Pancreas (tissue), 10 donors: ENCODE measurements around the gene DNAH12. TPM values are rescaled to one million over a fixed set of nuclear protein-coding genes. Genes with fewer than 3 reads are reported as not detected.

Source experiments
- ATAC-seq, 4 donors: fragments of 200-7000 bp; cut with Tn5 transposase; one replicate each; pipeline versions ENCODE4 v1.8.0 to v1.9.1; 2020; ENCODE audit warnings: mild to moderate bottlenecking in 4 of 4, moderate library complexity in 4 of 4
- DNase-seq, 6 donors: peaks; one replicate each; pipeline ENCODE4 v3.0.0-alpha.2; 2020
- FAIRE-seq: peaks from 2 replicates; lab custom pipeline; 2012; peaks lifted over from hg19 to GRCh38; lab: Jason Lieb, UNC
- H3K27ac ChIP-seq, 4 donors: fragments of 200-600 bp; sonication (generic); 1 replicate in 3 of 4; 2 replicates in 1 of 4; pipeline versions ENCODE4 v1.5.0 to v1.8.0; 2020
- H3K27me3 ChIP-seq, 4 donors: fragments of 200-600 bp; one replicate each; pipeline ENCODE4 v1.8.0; 2021
- H3K36me3 ChIP-seq, 3 donors: fragments of 200-600 bp; sonication (generic) in 1 of 3; one replicate each; pipeline versions ENCODE4 v1.5.0 to v1.8.0; 2020 to 2021
- H3K4me1 ChIP-seq, 3 donors: fragments of 200-600 bp; one replicate each; pipeline ENCODE4 v1.8.0; 2021
- H3K4me3 ChIP-seq, 4 donors: fragments of 200-600 bp; sonication (generic) in 2 of 4; one replicate each; pipeline versions ENCODE4 v1.5.0 to v1.8.0; 2020 to 2021
- H3K9me3 ChIP-seq, 4 donors: fragments of 200-600 bp; one replicate each; pipeline ENCODE4 v1.8.0; 2021
- CTCF ChIP-seq, 4 donors: fragments of 200-600 bp; sonication (generic) in 3 of 4; IDR thresholded peaks; one replicate each; pipeline versions ENCODE4 v1.5.0 to v1.8.0; 2021; ENCODE audit warnings: antibody characterized with exemption in 4 of 4
- WGBS, 2 donors: extraction: QIAGEN DNeasy Blood & Tissue Kit; methylation state at CpG; one replicate each; pipeline ENCODE4 v1.1.7; 2013; 5-methylcytosine and 5-hydroxymethylcytosine counted together
- intact Hi-C, 3 donors: fragments of 100-400 bp; cut with DNase I; formaldehyde crosslinking; loops; one replicate each; pipeline versions ENCODE4 v1.11.1 to v1.14.2; 2022
- polyA plus RNA-seq, 2 donors: library from polyadenylated mRNA; stranded (reverse); fragments of 200-250 nt; gene quantifications; one replicate each; pipeline ENCODE4 v1.2.3, GENCODE V29; 2013
- total RNA-seq, 6 donors: library from RNA; stranded (reverse); fragmentation: NEBNext Ultra II Directional in 4 of 6; extraction: Animal tissue kit (Norgen Biotek cat#: 25700) in 4 of 6; gene quantifications; one replicate each; pipeline versions ENCODE4 v1.2.1 to v1.2.4, GENCODE V29; 2021 to 2023
- donor health status: healthy with polysubstance abuse.
- donor health status: DM: no; HTN: no; CAD: no; lungs with moderate emphysema.
- donor health status: DM: no; HTN: no; CAD: no.
- donor health status: control.
- donor health status: control.
- donor health status: Bipolar disorder and iron deficiency.
- donor health status: DM: yes; HTN: yes; CAD: no.
- donor health status: DM: no; HTN: no; CAD: no.
- donor health status: DM: no; HTN: no; CAD: no.
- donor health status: DM: yes; HTN: yes; CAD: no.

The DNAH12 gene
- total and polyA plus RNA-seq, 8 donors: 0.38 to 6.1 (median 0.90) TPM

GRCh38 chr3:57283334-57283733 lies 260.8 kb downstream of the DNAH12 start:
- Histone ChIP-seq H3K9me3 (no peaks in the 10 kb centered on the region), H3K27ac (no peak overlapping the region), H3K4me3 (no peak overlapping the region), H3K4me1 (no peaks in the 10 kb centered on the region), H3K27me3 (no peaks in the 10 kb centered on the region), H3K36me3 (no peaks in the 10 kb centered on the region)
- FAIRE-seq: no peak
- no peak for ATAC-seq
- TF ChIP-seq CTCF (IDR thresholded peaks at IDR 0.05): no peak
- intact Hi-C loops: no loop called here
- WGBS, 2 donors: 67 to 80% methylated on average over 6 of the region's 6 CpGs
- DNase-seq: no peak

- DNase-seq (no peak), FAIRE-seq (no peak), ATAC-seq (no peak)
- no peak overlapping the region for H3K4me3 ChIP-seq
- WGBS, 2 donors: 28 to 50% methylated on average over 1 of the region's 1 CpG
- H3K36me3 ChIP-seq: no peaks in the 10 kb centered on the region
- no peaks in the 10 kb centered on the region for H3K9me3 ChIP-seq
- no peaks in the 10 kb centered on the region for H3K27me3 ChIP-seq
- no peak for TF ChIP-seq CTCF (IDR thresholded peaks at IDR 0.05)
- no peaks in the 10 kb centered on the region for H3K4me1 ChIP-seq
- H3K27ac ChIP-seq: no peak overlapping the region
- intact Hi-C loops: no loop called here
Observed at GRCh38 chr3:57281715-57282114, 262.4 kb downstream of the DNAH12 start.

GRCh38 chr3:57279685-57280084 lies 264.5 kb downstream of the DNAH12 start:
- DNase-seq: no peak

GRCh38 chr3:57278237-57278636 lies 265.9 kb downstream of the DNAH12 start:
- WGBS, 2 donors: 100% methylated on average over 1 of the region's 1 CpG
- ATAC-seq (no peak), DNase-seq (no peak), FAIRE-seq (no peak)
- no peaks in the 10 kb centered on the region for H3K9me3 ChIP-seq
- H3K4me1 ChIP-seq: no peaks in the 10 kb centered on the region
- peaks cover 0 to 4% (median 4%) of the 10 kb centered on the region in 3 donors for H3K36me3 ChIP-seq
- TF ChIP-seq CTCF (IDR thresholded peaks at IDR 0.05): no peak
- no peaks in the 10 kb centered on the region for H3K27me3 ChIP-seq
- no peak overlapping the region for H3K4me3 ChIP-seq
- intact Hi-C loops: no loop called here
- H3K27ac ChIP-seq: no peak overlapping the region

More at GRCh38 chr3:57279685-57280084, 264.5 kb downstream of the DNAH12 start:
- Histone ChIP-seq H3K27me3 (no peaks in the 10 kb centered on the region), H3K36me3 (no peaks in the 10 kb centered on the region), H3K9me3 (no peaks in the 10 kb centered on the region), H3K27ac (no peak overlapping the region), H3K4me3 (no peak overlapping the region), H3K4me1 (no peaks in the 10 kb centered on the region)
- TF ChIP-seq CTCF (IDR thresholded peaks at IDR 0.05): no peak
- no peak for FAIRE-seq
- 45 to 49% methylated on average over 5 of the region's 5 CpGs for WGBS, 2 donors
- intact Hi-C loops: no loop called here
- peak in 2 of 4 donors; percentile 25 to 29 for ATAC-seq

GRCh38 chr3:57275393-57275792 lies 268.8 kb downstream of the DNAH12 start:
- no peaks in the 10 kb centered on the region for H3K27me3 ChIP-seq
- TF ChIP-seq CTCF (IDR thresholded peaks at IDR 0.05): no peak
- WGBS, 2 donors: 96 to 97% methylated on average over 2 of the region's 2 CpGs
- ATAC-seq (no peak), FAIRE-seq (no peak), DNase-seq (no peak)
- peaks cover 0 to 5% (median 4%) of the 10 kb centered on the region in 3 donors for H3K36me3 ChIP-seq
- no peak overlapping the region for H3K27ac ChIP-seq
- no peaks in the 10 kb centered on the region for H3K9me3 ChIP-seq
- no peaks in the 10 kb centered on the region for H3K4me1 ChIP-seq
- intact Hi-C loops: no loop called here
- no peak overlapping the region for H3K4me3 ChIP-seq
